ENCODE data around the gene MTHFD1.

DNA sequence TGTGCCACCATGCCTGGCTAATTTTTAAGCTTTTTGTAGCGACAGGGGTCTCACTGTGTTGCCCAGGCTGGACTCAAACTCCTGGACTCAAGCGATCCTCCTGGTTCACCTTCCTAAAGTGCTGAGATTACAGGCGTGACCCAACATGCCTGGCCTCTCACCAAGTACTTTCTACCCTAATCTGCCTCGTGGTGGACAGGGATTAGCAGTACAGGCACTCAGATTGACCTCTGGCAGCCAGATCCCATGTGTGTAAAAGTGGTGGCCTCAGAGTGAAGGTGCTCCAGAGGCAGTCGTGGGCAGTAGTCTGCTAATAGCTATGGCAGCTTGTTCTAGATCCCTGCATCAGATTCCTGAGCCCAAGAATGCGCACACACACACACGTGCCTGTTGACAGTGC, 30.9 kb downstream of the MTHFD1 start:
- TF ChIP-seq MXD4 (CRISPR knock-in tag; IDR thresholded peaks at IDR 0.05; ENCODE audit: borderline replicate concordance) = no peak
- TF ChIP-seq, protein P1, sequence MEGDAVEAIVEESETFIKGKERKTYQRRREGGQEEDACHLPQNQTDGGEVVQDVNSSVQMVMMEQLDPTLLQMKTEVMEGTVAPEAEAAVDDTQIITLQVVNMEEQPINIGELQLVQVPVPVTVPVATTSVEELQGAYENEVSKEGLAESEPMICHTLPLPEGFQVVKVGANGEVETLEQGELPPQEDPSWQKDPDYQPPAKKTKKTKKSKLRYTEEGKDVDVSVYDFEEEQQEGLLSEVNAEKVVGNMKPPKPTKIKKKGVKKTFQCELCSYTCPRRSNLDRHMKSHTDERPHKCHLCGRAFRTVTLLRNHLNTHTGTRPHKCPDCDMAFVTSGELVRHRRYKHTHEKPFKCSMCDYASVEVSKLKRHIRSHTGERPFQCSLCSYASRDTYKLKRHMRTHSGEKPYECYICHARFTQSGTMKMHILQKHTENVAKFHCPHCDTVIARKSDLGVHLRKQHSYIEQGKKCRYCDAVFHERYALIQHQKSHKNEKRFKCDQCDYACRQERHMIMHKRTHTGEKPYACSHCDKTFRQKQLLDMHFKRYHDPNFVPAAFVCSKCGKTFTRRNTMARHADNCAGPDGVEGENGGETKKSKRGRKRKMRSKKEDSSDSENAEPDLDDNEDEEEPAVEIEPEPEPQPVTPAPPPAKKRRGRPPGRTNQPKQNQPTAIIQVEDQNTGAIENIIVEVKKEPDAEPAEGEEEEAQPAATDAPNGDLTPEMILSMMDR (IDR thresholded peaks at IDR 0.05) = no peak
- no peak for TF ChIP-seq ETV6 (CRISPR knock-in tag; IDR thresholded peaks at IDR 0.05)
- TF ChIP-seq TCF7 (CRISPR knock-in tag; IDR thresholded peaks at IDR 0.05; ENCODE audit: low read depth) = no peak
- TF ChIP-seq, protein P2, sequence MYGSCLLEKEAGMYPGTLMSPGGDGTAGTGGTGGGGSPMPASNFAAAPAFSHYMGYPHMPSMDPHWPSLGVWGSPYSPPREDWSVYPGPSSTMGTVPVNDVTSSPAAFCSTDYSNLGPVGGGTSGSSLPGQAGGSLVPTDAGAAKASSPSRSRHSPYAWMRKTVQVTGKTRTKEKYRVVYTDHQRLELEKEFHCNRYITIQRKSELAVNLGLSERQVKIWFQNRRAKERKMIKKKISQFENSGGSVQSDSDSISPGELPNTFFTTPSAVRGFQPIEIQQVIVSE (CRISPR knock-in tag; IDR thresholded peaks at IDR 0.05; ENCODE audit: borderline replicate concordance) = no peak
